HG03457 (cell line): ENCODE data around the gene ATR.
"Not testable (repeated sequence)": the region's sequence is repeated elsewhere in the genome, so short reads cannot be mapped to it uniquely, and the experiment has no call there.

Source experiments
- ATAC-seq: cut with Tn5 transposase; IDR thresholded peaks from one replicate; pipeline ENCODE4 v1.9.1; 2021; ENCODE audit warnings: moderate number of reproducible peaks; ENCODE audit not compliant: unreplicated experiment

Gene ATR

DNA sequence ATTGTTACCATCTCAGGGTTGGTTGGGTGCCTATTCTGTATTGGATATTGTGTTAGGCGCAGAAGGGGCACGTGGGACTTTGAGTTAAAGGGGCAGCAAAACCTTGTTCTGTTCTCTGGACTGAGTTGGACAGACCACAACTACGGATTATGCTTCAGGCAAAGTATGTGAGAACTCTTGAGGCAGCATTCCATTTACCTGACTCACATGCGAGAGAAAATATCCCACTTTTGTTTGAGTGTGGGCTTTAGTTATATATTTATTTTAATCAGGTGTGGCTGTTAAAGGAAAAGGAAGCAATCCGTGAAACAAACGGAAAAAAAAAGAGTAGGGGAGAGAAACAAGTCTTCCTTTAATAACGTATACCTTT is 17.0 kb upstream of the ATR start:
- no peak for ATAC-seq

DNA sequence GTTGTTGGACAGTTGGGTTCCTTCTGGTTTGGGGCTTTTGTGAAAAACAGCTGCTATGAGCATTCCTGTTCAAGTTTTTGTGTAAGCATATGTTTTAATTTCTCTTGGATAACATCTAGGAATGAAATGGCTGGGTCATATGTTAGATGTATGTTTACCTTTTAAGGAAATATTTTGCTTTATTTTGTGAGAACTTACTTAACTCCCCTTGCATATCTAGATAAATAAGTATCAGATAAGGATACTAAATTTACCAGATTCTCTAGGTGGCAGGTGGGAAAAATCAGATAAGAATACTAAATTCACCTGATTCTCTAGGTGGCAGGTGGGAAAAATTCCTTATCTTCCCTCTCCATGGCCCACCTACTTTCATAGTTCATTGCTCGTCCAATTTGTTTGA is 16.6 kb upstream of the ATR start:
- ATAC-seq, result no peak

DNA sequence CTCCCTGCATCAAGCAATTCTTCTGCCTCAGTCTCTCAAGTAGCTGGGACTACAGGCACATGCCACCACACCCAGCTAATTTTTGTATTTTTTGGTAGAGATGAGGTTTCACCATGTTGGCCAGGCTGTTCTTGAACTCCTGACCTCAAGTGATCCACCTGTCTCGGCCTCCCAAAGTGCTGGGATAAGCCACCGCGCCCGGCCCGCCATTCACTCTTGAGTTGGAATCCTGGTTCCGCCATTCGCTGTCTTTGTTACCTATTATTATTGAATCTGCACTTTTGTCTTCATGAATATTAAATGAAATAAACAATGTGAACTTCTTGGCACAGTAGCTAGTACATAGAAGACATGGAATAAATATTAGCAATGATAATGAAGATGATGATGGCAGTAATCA is 13.7 kb upstream of the ATR start:
- ATAC-seq, result not testable (repeated sequence)

DNA sequence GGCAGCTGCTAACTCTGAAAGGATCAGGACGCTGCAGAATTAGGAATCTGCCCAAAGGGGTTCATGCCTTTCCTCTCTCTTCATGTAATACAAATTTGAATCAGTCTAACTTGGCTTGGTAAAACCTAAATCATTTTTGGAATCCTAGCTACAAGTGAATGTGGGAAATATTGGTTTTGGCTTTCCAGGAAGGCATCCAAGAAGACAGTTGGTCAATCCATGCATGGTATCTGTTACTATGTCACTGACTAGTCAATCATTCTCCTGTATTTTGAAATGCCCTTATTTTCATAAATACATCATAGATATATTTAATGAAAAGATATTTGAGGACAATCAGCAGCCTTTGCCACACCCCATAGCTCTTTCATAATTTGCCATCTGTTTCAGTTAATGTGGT is 10.2 kb upstream of the ATR start:
- no peak for ATAC-seq

DNA sequence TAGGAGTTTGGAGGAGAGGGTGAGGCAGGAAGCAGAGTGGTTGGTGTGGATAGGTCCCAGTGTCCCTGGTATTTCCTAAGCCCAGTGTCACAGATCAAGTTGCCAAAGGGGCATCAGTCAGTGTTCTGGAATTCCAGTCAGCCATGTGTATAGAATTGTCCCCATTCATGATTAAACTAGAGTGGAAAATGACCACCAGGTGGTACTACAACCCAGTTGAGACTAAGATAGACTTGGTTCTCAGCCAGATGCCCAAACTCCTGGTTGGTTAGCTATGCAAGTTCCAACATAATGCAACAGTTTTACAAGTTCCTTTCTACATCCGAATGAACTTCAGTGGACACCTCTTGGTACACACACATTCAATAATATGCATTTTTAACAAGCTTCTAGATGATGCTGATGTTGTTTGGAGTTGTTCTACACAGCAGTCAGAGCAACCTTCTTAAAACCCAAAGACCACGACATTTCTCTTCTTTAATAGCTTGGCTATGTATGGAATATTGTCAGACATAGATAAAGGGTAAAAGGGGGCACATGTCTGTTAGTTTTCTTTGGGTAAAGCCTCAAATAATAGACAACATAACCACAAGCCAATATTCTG is 8.4 kb upstream of the ATR start:
- ATAC-seq, result peak; percentile 53

DNA sequence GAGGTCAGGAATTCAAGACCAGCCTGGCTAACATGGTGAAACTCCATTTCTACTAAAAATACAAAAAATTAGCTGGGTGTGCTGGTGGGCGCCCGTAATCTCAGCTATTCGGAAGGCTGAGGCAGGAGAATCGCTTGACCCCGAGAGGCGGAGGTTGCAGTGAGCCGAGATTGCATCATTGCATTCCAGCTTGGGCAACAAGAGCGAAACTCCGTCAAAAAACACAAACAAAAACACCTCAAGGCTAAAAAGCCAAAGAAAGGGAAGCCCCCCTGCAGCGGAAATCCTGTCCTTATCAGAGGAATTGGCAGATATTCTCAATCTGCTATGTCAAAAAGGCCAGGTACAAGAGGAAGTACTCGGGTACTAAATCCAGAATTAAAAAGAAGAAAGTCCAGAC is 2.5 kb upstream of the ATR start:
- not testable (repeated sequence) for ATAC-seq

DNA sequence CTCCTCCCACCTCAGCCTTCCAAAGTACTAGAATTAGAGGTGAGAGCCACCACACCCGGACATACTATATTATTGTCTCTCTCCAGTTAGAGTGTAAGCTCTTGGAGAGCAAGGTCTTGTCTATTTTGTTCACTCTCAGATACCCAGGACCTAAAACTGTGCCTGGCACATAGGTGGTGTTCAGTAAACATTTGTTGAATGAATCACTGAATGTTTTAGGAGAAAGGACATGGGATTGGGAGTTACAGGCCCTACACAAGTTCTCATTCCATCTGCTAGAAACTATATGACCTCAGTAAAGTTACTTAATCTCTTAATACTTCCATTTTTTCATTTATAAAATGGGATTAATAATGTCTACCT is 1.5 kb upstream of the ATR start:
- no peak for ATAC-seq

DNA sequence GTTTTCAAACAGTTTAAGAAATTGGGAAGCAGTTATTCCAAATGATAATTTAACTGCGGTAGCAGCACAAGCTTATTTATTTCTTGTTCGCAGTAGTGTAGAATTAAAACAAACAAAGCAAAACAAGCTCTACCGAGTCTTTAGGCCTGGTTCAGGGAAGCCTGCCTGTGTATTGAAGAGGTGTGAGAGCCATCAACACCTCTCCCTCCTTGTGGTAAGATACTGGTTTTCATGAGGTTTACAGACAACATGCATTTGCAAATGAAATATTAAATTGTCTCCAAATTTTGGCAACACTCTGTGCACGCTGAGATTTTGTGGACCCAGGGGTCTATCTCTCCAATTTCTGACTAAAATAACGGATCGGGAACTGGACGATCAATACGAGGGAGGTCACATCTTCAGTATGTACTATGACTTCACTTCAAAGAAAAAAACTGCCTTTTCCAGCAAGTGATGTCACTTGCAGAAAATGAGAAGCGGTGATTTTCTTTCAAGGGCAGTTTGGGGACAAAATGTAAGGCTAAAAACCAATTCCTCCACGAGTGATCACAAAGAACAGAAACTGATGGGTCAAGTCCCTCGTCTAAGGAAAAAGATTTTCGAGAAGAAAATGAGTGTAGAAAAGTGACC is 721 bp downstream of the ATR start:
- ATAC-seq, result no peak

DNA sequence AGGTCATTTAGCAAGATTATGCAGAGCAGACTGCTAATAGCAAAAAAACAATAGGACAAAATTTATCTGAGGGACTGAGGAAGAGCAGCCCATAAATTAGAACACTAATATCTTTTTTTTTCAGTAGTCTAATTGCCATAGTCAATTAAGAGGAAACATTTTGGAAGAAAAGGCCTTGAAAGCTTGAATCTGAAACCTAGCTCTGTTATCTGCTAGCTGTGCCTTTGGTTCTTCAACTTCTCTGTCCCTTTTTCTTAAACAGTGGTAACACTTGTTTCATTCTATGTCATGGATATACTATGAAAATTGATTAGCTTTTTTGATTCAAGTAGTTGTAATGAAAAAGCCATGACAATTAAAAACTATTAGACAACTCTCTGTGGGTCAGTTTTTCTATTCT is 1.7 kb downstream of the ATR start:
- ATAC-seq, result no peak

DNA sequence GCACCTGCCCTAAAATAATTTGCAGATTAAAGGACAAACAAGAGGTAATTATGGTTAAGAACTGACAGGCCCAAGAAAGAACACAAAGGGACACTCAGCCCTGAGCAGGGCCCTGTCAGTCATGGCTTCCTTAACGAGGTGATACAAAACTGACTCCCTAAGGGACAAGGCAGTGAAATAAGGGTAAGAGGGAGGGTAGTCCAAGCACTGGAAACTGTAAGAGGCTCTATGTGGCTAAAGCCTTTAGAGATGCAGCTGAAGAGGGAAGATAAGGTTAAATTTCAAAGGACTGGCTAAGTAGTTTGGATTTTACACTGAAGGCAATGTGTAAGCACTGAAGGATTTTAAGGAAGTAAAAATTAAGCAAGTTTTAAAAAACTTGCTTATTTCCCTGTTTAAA is 3.9 kb downstream of the ATR start:
- ATAC-seq, result no peak

DNA sequence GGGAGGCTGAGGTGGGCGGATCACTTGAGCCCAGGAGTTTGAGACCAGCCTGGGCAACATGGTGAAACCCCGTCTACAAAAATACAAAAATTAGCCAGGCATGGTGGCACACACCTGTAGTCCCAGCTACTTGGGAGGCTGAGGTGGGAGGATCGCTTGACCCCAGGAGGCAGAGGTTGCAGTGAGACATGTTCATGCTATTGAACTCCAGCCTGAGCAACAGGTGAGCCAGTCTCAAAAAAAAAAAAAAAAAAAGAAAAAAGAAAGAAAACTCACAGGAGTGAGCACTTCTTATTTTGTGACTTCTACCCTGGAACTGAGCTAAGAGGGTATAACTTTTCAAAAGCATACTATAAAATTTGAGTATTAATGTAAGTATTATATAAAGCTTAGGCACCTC is 4.3 kb downstream of the ATR start:
- ATAC-seq, result not testable (repeated sequence)

DNA sequence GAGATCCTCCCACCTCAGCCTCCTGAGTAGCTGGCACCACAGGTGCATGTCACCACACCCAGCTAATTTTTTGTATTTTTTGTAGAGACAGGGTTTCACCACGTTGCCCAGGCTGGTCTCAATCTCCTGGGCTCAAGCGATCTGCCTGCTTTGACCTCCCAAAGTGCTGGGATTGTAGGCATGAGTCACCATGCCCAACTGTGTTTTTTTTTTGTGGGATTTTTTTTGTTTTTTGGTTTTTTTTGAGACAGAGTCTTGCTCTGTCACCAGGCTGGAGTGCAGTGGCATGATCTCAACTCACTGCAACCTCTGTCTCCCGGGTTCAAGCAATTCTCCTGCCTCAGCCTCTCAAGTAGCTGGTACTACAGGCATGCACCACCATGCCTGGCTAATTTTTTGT is 9.1 kb downstream of the ATR start:
- not testable (repeated sequence) for ATAC-seq

DNA sequence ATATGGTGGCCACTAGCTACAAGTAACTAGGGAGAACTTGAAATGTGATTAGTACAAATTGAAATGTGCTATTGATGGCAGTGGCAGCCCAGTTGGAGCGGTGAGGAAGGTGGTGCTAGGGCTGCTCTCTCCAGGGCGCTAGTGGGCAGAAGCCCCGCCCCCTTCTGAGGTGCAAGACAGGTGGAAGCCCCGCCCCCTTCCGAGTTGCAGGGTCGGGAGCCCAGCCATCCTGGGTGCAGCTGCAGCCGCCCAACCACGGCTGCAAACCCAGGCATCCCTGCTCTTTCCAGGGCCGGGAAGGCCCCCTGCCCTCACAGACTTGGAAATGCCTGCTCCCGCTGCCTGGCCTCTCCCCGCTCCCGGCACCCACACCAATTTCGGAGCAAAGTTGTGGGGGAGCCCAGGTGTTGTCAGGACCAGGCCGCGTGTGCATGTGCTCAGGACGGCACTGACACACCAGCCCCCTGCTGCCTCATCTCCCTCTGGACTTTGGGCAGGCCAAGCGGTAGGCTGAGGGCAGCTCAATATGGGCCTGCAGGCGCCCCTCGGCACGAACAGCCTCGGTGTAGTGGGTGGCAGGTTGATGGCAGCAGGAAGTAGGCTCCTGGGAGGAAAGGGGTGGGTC is 10.0 kb downstream of the ATR start:
- ATAC-seq, result no peak

DNA sequence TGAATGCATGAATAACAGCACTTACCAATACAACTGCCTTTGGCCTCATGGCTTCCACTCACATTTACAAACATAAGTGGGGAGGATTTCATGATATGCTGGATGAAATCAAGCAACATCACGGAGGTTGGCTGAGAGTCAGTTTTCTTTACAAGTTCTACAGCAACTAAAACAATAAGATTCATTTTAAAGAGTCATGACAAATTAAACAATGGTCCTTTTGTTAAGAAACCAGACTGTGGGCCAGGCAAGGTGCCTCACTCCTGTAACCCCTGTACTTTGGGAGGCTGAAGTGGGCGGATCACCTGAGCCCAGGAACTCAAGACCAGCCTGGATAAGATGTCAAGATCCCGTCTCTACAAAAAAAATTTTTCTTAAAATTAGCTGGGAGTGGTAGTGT is 12.4 kb downstream of the ATR start:
- no peak for ATAC-seq

DNA sequence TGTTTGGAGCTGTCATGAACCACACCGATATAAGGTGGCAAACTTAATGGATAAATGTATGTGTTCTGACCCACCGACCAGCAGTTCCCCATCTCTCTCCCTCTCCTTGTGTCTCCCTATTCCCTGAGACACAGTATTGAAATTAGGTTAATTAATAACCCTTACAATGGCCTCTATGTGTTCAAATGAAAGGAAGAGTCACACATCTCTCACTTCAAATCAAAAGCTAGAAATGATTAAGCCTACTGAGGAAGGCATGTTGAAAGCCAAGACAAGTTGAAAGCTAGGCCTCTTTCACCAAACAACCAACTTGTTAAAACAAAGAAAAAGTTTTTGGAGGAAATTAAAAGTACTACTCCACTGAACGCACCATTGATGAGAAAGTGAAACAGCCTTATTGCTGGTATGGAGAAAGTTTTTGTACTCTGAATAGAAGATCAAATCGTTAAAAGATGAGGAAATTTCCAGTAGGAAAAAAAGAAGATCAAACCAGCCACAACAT is 15.0 kb downstream of the ATR start:
- ATAC-seq, result no peak

DNA sequence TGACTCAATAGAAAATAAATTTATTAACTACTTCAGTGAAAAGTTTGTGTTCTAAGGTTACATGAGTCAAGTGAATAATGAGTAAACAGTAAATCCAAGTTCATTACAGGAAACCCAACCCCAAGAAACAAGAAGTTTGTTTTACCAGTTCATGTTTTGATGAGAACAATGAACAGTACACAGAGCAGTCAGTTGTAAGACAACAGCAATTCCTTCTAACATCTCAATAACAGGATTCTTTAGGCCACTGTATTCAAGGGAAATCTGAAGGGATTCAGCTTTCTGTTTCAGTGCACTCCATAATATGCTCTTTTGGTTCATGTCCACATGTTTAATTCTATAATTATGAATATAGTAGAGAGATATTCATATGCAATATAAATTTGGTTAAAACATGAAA is 18.4 kb downstream of the ATR start:
- ATAC-seq, result no peak

DNA sequence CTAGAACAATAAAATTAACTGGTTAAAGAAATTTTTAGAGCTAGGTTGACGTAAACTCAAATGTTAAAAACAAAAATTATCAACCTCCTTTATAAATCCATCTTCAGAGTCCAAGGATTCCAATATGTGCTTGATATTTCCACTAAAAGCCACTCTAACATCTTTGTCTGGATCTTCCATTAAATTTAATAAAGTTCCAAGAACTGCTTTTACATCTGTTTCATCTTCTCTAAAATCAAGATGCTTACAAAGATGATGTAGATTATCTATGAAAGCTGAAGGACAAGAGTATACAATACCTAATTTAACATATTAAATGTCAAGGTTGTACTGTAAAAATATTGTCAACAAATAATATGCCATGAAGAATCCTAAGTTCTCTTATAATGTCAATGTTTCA is 24.8 kb downstream of the ATR start:
- no peak for ATAC-seq

DNA sequence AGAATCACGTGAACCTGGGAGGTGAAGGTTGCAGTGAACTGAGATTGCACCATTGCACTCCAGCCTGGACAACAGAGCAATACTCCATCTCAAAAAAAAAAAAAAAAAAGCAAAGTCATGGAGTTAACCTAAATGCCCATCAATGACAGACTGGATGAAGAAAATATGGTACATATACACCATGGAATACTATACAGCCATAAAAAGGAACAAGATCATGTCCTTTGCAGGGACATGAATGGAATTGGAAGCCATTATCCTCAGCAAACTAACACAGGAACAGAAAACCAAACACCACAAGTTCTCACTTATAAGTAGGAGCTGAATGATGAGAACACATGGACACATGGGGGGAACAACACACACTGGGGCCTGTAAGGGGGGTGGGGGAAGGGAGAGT is 26.0 kb downstream of the ATR start:
- not testable (repeated sequence) for ATAC-seq

DNA sequence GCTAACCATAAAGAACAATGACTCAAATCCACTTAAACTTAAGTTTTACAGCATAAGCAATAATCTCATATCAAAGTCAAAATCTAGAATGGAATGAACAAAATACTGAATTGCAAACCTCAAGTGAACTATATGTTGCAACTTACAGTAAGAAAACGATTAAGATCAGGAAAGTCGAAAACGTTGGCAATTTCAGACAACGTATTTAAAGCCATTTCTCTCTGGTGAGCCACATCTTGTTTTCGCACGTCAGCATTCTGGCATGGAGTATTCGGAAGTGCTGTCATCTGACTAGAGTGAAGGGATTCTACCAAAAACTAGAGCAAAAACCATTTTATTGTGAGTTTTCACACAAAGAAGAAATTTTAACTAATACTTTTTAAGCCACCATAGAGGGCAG is 28.5 kb downstream of the ATR start:
- no peak for ATAC-seq

DNA sequence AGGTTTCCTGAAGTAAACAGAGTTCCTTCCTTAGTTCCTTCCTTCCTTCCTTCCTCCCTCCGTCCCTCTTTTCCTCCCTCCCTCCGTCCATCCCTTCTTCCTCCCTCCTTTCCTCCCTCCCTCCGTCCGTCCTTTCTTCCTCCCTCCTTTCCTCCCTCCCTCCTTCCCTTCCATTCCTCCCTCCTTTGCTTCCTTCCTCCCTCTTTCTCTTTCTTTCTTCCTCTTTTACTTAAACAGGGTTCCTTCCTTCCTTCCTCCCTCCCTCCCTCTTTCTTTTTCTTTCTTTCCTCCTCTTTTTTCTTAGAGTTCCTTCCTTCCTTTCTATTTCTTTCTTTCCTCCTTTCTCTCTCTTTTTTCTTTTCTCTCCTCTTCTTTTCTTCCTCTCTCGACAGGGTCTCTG is 35.2 kb downstream of the ATR start:
- no peak for ATAC-seq

DNA sequence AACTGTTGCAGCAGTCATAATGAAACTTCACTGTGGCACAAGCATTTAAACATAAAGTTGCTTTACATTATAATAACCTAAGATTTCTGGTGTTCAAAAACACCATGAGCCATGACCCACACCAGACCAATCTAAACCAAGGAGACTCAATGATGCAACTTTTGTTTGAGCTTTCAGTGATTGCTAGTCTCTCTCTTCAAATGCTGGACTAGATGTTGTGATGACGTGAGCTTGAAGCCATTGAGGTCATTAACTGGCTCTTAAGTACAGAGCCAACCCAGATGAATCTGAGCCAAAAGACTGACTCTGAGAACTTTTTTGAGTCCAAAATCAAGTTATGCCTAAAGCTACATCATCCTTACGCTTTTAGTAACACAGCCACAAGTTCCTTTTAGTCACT is 36.5 kb downstream of the ATR start:
- ATAC-seq, result no peak

DNA sequence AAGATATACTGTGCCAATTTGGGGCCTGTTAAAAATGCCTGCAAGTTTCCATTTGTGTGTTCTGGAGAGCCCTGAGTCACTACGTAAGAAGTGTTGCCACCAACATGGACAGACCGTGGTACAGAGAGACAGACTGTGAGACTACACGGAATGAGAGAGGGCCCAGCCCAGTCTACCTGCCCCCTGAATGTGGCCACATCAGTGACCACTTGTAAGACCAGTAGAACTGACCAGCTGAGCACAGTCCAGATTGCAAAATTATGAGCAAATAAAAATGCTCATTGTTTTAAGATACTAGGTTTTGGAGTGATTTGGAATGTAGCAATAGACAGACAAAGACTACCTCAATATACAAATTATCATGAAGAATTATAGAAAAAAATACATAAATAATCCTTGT is 42.0 kb downstream of the ATR start:
- ATAC-seq, result no peak

DNA sequence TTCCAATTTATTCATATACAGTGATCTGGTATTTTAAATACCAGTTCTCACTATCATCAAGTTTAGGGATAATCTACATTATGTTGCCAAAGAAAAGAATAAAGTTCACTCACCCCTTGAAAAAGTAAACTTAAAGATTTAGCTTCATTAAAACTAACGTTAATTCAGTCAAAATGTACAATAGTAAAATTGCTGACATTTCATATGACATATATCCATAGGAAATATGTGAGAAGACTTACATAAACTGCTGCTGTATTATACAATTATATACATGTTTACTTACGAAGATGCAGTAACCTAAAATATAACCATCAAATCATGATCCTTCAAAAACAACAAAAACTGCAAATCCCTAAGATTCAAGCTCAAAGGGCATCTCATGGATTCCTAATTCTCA is 44.0 kb downstream of the ATR start:
- no peak for ATAC-seq
